DOHH2 (cell line): ENCODE data around the gene ZSCAN5B.

Source experiments
- EZH2phosphoT487 ChIP-seq: fragments of 200-600 bp; sonication (generic); IDR thresholded peaks from 2 replicates; pipeline ENCODE4 v1.6.1; 2017; ENCODE audit warnings: borderline replicate concordance, mild to moderate bottlenecking, antibody characterized with exemption, low read length, moderate library complexity, mixed read lengths
- TF ChIP-seq, protein P1 (sequence below): fragments of 200-600 bp; sonication (generic); IDR thresholded peaks from one replicate; pipeline ENCODE4 v1.5.1; 2014; ENCODE audit warnings: antibody characterized with exemption, mild to moderate bottlenecking, low read depth, low read length; ENCODE audit not compliant: poor library complexity, severe bottlenecking

GRCh38 chr19:56211718-56212117 is 14.1 kb upstream of the ZSCAN5B start:
- TF ChIP-seq, protein P1, sequence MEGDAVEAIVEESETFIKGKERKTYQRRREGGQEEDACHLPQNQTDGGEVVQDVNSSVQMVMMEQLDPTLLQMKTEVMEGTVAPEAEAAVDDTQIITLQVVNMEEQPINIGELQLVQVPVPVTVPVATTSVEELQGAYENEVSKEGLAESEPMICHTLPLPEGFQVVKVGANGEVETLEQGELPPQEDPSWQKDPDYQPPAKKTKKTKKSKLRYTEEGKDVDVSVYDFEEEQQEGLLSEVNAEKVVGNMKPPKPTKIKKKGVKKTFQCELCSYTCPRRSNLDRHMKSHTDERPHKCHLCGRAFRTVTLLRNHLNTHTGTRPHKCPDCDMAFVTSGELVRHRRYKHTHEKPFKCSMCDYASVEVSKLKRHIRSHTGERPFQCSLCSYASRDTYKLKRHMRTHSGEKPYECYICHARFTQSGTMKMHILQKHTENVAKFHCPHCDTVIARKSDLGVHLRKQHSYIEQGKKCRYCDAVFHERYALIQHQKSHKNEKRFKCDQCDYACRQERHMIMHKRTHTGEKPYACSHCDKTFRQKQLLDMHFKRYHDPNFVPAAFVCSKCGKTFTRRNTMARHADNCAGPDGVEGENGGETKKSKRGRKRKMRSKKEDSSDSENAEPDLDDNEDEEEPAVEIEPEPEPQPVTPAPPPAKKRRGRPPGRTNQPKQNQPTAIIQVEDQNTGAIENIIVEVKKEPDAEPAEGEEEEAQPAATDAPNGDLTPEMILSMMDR = no peak
- no peak for TF ChIP-seq EZH2phosphoT487
